Occipital lobe (tissue), 2 donors: ENCODE measurements around the gene CXCR1. TPM values are rescaled to one million over a fixed set of nuclear protein-coding genes. Genes with fewer than 3 reads are reported as not detected.
A peak's percentile ranks its signal among the peaks of the same experiment; 100 is the strongest.
"Not testable (repeated sequence)": the region's sequence is repeated elsewhere in the genome, so short reads cannot be mapped to it uniquely, and the experiment has no call there.

ENCODE experiments used
- DNase-seq: peaks from one replicate; lab custom pipeline; 2025; lab: John Stamatoyannopoulos, UW
- total RNA-seq: library from RNA; depleted of rRNA; stranded (reverse); fragments of >200 nt; gene quantifications from one replicate; pipeline ENCODE4 v1.2.3, GENCODE V29; 2014

CXCR1 gene
- total RNA-seq: not detected

DNA sequence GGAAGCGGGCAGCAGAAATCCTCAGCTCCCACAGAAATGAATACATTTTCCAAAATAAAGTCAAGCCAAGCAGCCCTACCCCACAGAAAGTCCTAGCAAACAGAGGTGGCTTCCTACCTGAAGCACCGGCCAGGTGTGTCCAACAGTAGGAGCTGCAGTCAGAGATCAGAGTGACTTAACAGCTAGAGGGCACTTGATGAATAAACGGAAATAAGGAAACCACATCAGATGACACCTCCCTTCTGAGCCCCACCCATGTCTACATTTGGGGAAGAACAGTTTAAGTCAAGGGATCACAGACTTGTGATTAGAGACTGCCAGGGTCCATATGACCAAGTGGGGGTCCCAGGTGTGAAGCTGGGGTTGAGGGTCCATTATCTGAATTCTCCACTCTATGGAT, at the start of gene CXCR1:
CXCR1 (minus strand) TSS at position 172 of the 400 bp plus-strand sequence. CDS start 1,751 bp downstream, outside the sequence.
- DNase-seq: no peak

DNA sequence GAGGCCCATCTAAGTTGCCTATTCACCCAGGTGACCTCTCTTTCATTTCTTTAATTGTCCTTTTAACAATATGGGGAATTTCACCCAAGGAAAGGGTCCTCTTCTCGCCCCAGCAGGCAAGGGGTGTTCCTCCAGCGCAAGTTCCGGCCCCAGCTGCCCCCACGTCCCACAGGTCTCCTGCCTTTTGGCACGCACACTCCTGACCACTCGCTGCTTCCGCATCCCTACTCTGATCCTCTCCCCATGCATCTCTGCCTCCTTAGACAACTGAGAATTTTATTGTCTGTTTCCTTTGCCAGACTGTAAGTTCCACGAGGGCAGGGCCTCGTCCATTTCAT, 49.5 kb upstream of the CXCR1 start:
- DNase-seq: no peak

DNA sequence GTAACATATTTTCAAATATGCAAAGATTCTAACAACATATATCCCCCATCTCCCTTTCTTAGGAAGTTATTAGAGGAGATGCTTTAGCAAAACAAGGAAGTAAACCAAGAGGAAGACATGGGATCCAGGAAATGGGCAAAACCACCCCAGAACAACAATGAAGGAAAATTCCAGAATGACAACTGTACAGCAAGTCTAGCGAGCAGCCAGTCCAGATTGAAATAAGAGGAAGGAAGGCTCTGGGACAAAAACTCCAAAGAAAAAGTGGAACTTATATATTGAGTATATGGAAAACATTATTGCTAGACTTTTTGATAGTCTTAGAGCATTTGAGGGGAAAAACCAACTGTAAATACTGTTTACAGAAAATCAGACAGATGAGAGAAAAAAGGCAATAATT, 47.4 kb upstream of the CXCR1 start:
- no peak for DNase-seq

GRCh38 chr2:218209078-218209477, 42.3 kb upstream of the CXCR1 start:
- no peak for DNase-seq

DNA sequence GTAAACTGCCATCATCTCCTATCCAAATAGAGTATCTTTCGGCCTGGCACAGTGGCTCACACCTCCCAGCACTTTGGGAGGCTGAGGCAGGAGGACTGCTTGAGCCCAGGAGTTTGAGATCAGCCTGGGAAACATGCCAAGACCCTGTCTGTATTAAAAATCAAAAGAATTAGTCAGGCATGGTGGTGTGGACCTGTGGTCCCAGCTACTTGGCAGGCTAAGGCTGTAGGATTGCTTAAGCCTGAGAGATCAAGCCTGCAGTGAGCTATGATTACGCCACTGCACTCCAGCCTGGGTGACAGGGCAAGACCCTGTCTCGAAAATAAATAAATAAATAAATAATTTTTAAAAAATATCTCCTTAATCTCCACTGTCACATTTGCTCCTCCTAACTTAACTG, 35.5 kb upstream of the CXCR1 start:
- no peak for DNase-seq

DNA sequence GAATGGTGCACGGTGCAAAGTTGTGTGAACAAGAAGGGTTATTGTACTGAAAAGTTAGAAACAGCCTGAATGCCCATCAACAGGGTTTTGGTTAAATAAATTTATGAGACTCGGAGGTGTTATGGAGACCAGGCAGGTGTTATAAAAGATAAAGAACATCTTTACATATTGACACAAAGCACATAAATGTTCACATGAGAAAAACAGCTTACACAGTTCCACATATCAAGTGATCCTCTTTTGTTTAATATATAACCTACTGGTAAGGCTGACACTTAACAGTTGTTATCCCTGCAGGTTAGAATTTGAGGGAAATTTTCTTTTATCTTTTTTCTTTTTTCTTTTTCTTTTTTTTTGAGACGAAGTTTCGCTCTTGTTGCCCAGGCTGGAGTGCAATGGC, 30.2 kb upstream of the CXCR1 start:
- DNase-seq: no peak

GRCh38 chr2:218194880-218195279, 28.1 kb upstream of the CXCR1 start:
- DNase-seq: no peak

DNA sequence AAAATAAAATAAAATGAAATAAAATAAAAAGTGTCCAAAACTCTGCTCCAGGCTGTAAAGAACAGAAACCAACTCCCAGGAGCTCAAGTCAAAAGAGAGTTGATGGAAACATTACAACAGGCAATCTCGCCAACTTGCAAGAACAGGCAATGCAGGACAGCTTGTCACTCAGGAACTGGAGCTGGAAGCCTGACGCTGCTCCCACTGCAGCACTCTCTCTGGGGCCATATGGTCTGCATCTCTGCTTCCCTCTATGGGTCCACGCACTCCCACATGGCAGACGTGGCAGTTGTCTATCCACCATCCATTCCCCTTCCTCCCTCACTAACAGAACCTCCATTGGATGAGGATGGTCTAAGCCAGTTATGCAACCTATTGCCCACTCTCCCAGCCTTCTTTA, 26.9 kb upstream of the CXCR1 start:
- no peak for DNase-seq

- DNase-seq: no peak
Observed at GRCh38 chr2:218192902-218193430, 26.2 kb upstream of the CXCR1 start.

GRCh38 chr2:218188528-218188927, 21.8 kb upstream of the CXCR1 start:
- no peak for DNase-seq

- DNase-seq: no peak
Observed at GRCh38 chr2:218187296-218188015, 20.7 kb upstream of the CXCR1 start.

GRCh38 chr2:218186876-218187275, 20.1 kb upstream of the CXCR1 start:
- no peak for DNase-seq

DNA sequence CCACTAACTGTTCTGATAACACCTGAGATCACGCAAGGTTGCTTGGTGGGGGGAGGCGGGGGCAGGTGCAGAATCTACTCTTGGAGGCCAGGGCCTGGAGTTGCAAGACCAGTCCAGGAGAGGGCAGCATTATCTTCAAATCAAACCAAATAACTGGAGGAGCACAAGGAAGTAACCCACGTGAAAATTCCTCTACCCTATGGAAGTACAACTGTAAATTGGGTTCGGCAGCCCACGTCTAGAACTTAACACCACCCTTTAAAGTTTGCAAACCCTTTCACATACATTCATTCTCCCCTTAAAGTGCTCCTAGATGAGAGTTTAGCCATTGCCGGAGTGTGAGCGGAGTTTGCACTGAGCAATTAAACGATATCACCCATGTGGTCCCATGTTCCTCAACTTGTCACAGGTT, 19.6 kb upstream of the CXCR1 start:
- peak; percentile 4 for DNase-seq

GRCh38 chr2:218184331-218184730, 17.6 kb upstream of the CXCR1 start:
- no peak for DNase-seq

- no peak for DNase-seq
Observed at GRCh38 chr2:218180467-218181114, 13.8 kb upstream of the CXCR1 start.

- DNase-seq: no peak
Observed at GRCh38 chr2:218179782-218180181, 13.0 kb upstream of the CXCR1 start.

- no peak for DNase-seq
Observed at GRCh38 chr2:218172845-218173244, 6.1 kb upstream of the CXCR1 start.

DNA sequence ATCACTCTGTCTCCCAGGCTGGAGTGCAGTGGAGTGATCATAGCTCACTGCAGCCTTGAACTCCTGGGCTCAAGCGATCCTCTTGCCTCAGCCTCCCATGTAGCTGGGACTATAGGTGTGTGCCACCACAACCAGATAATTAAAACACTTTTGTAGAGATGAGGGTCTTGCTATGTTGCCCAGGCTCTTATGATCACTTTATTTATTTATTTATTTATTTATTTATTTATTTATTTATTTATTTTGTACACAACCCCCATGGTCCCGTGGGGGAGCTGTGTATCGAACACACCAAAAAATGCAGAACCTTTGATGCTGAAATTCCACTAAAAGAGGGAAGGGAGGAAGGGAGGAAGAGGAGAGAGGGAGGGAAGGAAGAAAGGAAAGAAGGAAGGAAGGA, 5.0 kb upstream of the CXCR1 start:
- not testable (repeated sequence) for DNase-seq

GRCh38 chr2:218169757-218170546, 3.2 kb upstream of the CXCR1 start:
- DNase-seq: no peak

GRCh38 chr2:218168635-218169462, 2.1 kb upstream of the CXCR1 start:
- DNase-seq: no peak

DNA sequence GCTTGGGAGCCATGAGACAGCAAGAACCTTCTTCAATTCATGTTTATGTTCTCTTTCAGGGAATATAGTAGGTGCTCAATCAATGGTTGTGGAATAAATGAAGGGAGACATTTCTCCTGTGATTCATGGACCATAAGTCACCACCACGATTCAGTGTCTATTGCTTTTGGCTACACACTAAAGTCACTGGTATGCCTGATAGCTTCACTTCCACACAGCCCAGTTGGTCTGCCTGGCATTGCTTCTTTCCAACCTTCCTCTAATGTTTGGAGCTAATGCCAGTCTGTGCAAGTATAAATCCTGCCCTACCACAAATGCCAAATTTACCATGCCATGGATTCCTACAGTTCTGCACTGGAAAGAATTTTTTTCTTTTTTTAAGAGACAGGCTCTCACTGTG, 1.3 kb upstream of the CXCR1 start:
- DNase-seq: no peak
